Lung (tissue), 12 donors: ENCODE measurements around the gene CPTP. TPM values are rescaled to one million over a fixed set of nuclear protein-coding genes. Genes with fewer than 3 reads are reported as not detected.

ENCODE experiments used
- ATAC-seq: fragments of 200-7000 bp; cut with Tn5 transposase; one replicate; pipeline ENCODE4 v1.9.1; 2020; ENCODE audit warnings: moderate number of reproducible peaks; ENCODE audit not compliant: insufficient read depth, low FRiP score
- DNase-seq, 3 donors: peaks; one replicate each; pipeline ENCODE4 v3.0.0-alpha.2; 2013 to 2017
- H3K27ac ChIP-seq, 2 donors: one replicate each; pipeline ENCODE4 v1.5.1; 2013; ENCODE audit warnings: mild to moderate bottlenecking in 2 of 2, moderate library complexity in 2 of 2, control low read depth in 1 of 2, inconsistent platforms in 1 of 2, low read depth in 1 of 2, low read length in 1 of 2
- H3K27me3 ChIP-seq, 3 donors: one replicate each; pipeline ENCODE4 v1.5.1; 2013; ENCODE audit warnings: low read length in 2 of 3; ENCODE audit not compliant: control insufficient read depth in 3 of 3, insufficient read depth in 3 of 3
- H3K36me3 ChIP-seq, 4 donors: one replicate each; pipeline ENCODE4 v1.5.1; 2013; ENCODE audit warnings: low read length in 4 of 4, mild to moderate bottlenecking in 1 of 4, moderate library complexity in 1 of 4; ENCODE audit not compliant: control insufficient read depth in 4 of 4, insufficient read depth in 4 of 4
- H3K4me1 ChIP-seq, 5 donors: one replicate each; pipeline ENCODE4 v1.5.1; 2013; ENCODE audit warnings: low read length in 5 of 5, mild to moderate bottlenecking in 2 of 5, moderate library complexity in 1 of 5; ENCODE audit not compliant: control insufficient read depth in 5 of 5, insufficient read depth in 5 of 5
- H3K4me3 ChIP-seq: one replicate; pipeline ENCODE4 v1.5.1; 2013; ENCODE audit warnings: mild to moderate bottlenecking, control low read depth, moderate library complexity
- H3K9ac ChIP-seq, 2 donors: one replicate each; pipeline ENCODE4 v1.5.1; 2013; ENCODE audit warnings: low read length in 2 of 2, control low read depth in 1 of 2; ENCODE audit not compliant: insufficient read depth in 1 of 2
- H3K9me3 ChIP-seq, 4 donors: one replicate each; pipeline ENCODE4 v1.5.1; 2013; ENCODE audit warnings: low read length in 3 of 4, mild to moderate bottlenecking in 1 of 4, moderate library complexity in 1 of 4; ENCODE audit not compliant: control insufficient read depth in 4 of 4, insufficient read depth in 3 of 4
- CTCF ChIP-seq: IDR thresholded peaks from 2 replicates; pipeline ENCODE4 v1.5.1; 2012; ENCODE audit warnings: mild to moderate bottlenecking; ENCODE audit errors: control extremely low read depth, extremely low read depth
- WGBS, 2 donors: extraction: QIAGEN DNeasy Blood & Tissue Kit; methylation state at CpG; one replicate each; pipeline ENCODE4 v1.1.7; 2013; 5-methylcytosine and 5-hydroxymethylcytosine counted together
- polyA plus RNA-seq, 2 donors: library from polyadenylated mRNA; stranded (reverse); fragments of 200-250 nt; gene quantifications; one replicate each; pipeline ENCODE4 v1.2.1, GENCODE V29; 2013
- total RNA-seq, 2 donors: library from RNA; depleted of rRNA in 1 of 2; stranded (reverse); fragments of >200 nt in 1 of 2; gene quantifications; one replicate each; pipeline ENCODE4 v1.2.1, GENCODE V29; 2014 to 2021
- donor health status: control.
- donor health status: control.
- donor health status: Bipolar disorder and iron deficiency.
- donor health status: healthy.
- donor health status: DM: yes; HTN: yes; CAD: no.

Gene CPTP
- total and polyA plus RNA-seq, 4 donors: 10.9 to 32.0 (median 19.2) TPM

GRCh38 chr1:1351511-1352427 lies 27.2 kb downstream of the CPTP start:
- no peak for TF ChIP-seq CTCF
- H3K9ac ChIP-seq: no peak overlapping the region
- H3K4me3 ChIP-seq: no peak overlapping the region
- ATAC-seq: no peak
- DNase-seq: peak; percentile 50 to 72 (median 54)
- 64 to 74% methylated on average over 28 to 29 of the region's 29 CpGs for WGBS, 2 donors
- H3K9me3 ChIP-seq: peaks cover 0 to 2% (median 0%) of the 10 kb centered on the region in 4 donors
- peaks cover 0 to 14% (median 5%) of the 10 kb centered on the region in 4 donors for H3K36me3 ChIP-seq
- peak overlapping the region in 1 of 2 donors; percentile 2 for H3K27ac ChIP-seq
- H3K27me3 ChIP-seq: no peaks in the 10 kb centered on the region
- peaks cover 0 to 31% (median 16%) of the 10 kb centered on the region in 5 donors for H3K4me1 ChIP-seq

GRCh38 chr1:1352786-1353388 lies 28.3 kb downstream of the CPTP start:
- Histone ChIP-seq H3K9me3 (peaks cover 0 to 2% (median 0%) of the 10 kb centered on the region in 4 donors), H3K9ac (no peak overlapping the region), H3K4me3 (no peak overlapping the region), H3K27me3 (no peaks in the 10 kb centered on the region), H3K4me1 (peaks cover 0 to 26% (median 7%) of the 10 kb centered on the region in 5 donors), H3K36me3 (peaks cover 0 to 14% (median 5%) of the 10 kb centered on the region in 4 donors), H3K27ac (no peak overlapping the region)
- ATAC-seq: no peak
- no peak for DNase-seq
- WGBS, 2 donors: 24 to 31% methylated on average over 5 of the region's 5 CpGs
- no peak for TF ChIP-seq CTCF

GRCh38 chr1:1353389-1354151 lies 29.0 kb downstream of the CPTP start:
- Histone ChIP-seq H3K9me3 (peaks cover 0 to 2% (median 0%) of the 10 kb centered on the region in 4 donors), H3K4me1 (peaks cover 0 to 21% (median 6%) of the 10 kb centered on the region in 5 donors), H3K9ac (no peak overlapping the region), H3K4me3 (no peak overlapping the region), H3K27ac (no peak overlapping the region), H3K36me3 (peaks cover 0 to 14% (median 5%) of the 10 kb centered on the region in 4 donors), H3K27me3 (no peaks in the 10 kb centered on the region)
- DNase-seq (no peak), ATAC-seq (no peak)
- TF ChIP-seq CTCF: no peak
- WGBS, 2 donors: 36 to 38% methylated on average over 26 to 28 of the region's 28 CpGs
